Measurements from ENCODE around the gene EXOC1.

Gene EXOC1

DNA sequence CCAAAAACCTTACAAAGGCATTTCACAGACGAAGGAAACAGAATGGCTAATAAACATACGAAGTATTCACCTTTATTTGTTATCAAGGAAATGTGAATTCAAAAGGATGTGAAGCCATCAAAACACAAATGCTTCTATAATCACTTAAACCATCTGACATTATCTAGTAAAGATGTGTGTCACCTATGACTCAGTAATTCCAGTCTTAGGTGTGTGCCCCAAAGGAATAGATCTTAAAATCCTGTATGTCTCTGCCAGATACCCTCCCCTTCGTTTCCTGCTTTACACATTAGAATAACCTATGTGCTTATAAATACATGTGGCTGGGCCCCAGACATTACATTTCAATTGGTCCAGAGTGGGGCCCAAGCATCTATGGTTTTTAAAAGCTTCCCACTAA lies 53.5 kb downstream of the EXOC1 start:
- TF ChIP-seq TAF1 (IDR thresholded peaks at IDR 0.05; ENCODE audit: low read depth) (no peak), ZBTB7A (IDR thresholded peaks at IDR 0.05; ENCODE audit: low read depth) (no peak), TCF12 (IDR thresholded peaks at IDR 0.05; ENCODE audit: low read depth) (no peak), NFIC (IDR thresholded peaks at IDR 0.05) (no peak), EGR1 (IDR thresholded peaks at IDR 0.05) (no peak), CREB1 (IDR thresholded peaks at IDR 0.05; ENCODE audit: low read depth) (no peak), FOXM1 (IDR thresholded peaks at IDR 0.05; ENCODE audit: borderline replicate concordance, low read depth) (no peak), YY1 (IDR thresholded peaks at IDR 0.05; ENCODE audit: low read depth) (no peak), TEAD4 (IDR thresholded peaks at IDR 0.05) (no peak)
- TF ChIP-seq, protein P1, sequence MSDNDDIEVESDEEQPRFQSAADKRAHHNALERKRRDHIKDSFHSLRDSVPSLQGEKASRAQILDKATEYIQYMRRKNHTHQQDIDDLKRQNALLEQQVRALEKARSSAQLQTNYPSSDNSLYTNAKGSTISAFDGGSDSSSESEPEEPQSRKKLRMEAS (IDR thresholded peaks at IDR 0.05), result no peak
- TF ChIP-seq, protein P2, sequence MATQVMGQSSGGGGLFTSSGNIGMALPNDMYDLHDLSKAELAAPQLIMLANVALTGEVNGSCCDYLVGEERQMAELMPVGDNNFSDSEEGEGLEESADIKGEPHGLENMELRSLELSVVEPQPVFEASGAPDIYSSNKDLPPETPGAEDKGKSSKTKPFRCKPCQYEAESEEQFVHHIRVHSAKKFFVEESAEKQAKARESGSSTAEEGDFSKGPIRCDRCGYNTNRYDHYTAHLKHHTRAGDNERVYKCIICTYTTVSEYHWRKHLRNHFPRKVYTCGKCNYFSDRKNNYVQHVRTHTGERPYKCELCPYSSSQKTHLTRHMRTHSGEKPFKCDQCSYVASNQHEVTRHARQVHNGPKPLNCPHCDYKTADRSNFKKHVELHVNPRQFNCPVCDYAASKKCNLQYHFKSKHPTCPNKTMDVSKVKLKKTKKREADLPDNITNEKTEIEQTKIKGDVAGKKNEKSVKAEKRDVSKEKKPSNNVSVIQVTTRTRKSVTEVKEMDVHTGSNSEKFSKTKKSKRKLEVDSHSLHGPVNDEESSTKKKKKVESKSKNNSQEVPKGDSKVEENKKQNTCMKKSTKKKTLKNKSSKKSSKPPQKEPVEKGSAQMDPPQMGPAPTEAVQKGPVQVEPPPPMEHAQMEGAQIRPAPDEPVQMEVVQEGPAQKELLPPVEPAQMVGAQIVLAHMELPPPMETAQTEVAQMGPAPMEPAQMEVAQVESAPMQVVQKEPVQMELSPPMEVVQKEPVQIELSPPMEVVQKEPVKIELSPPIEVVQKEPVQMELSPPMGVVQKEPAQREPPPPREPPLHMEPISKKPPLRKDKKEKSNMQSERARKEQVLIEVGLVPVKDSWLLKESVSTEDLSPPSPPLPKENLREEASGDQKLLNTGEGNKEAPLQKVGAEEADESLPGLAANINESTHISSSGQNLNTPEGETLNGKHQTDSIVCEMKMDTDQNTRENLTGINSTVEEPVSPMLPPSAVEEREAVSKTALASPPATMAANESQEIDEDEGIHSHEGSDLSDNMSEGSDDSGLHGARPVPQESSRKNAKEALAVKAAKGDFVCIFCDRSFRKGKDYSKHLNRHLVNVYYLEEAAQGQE (IDR thresholded peaks at IDR 0.05; ENCODE audit: low read depth), result no peak
- TF ChIP-seq, protein P3, sequence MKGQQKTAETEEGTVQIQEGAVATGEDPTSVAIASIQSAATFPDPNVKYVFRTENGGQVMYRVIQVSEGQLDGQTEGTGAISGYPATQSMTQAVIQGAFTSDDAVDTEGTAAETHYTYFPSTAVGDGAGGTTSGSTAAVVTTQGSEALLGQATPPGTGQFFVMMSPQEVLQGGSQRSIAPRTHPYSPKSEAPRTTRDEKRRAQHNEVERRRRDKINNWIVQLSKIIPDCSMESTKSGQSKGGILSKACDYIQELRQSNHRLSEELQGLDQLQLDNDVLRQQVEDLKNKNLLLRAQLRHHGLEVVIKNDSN (IDR thresholded peaks at IDR 0.05), result no peak

- TF ChIP-seq FOXM1 (IDR thresholded peaks at IDR 0.05; ENCODE audit: borderline replicate concordance, low read depth), result no peak
- no peak for TF ChIP-seq TCF12 (IDR thresholded peaks at IDR 0.05; ENCODE audit: low read depth)
- no peak for TF ChIP-seq TEAD4 (IDR thresholded peaks at IDR 0.05)
- TF ChIP-seq CREB1 (IDR thresholded peaks at IDR 0.05; ENCODE audit: low read depth), result no peak
- TF ChIP-seq RAD21 (IDR thresholded peaks at IDR 0.05; ENCODE audit: low read depth), result no peak
- TF ChIP-seq YY1 (IDR thresholded peaks at IDR 0.05; ENCODE audit: low read depth), result no peak
- no peak for TF ChIP-seq CEBPB (IDR thresholded peaks at IDR 0.05)
- TF ChIP-seq, protein P3 (IDR thresholded peaks at IDR 0.05), result no peak
- no peak for TF ChIP-seq ZBTB7A (IDR thresholded peaks at IDR 0.05; ENCODE audit: low read depth)
- no peak for TF ChIP-seq TAF1 (IDR thresholded peaks at IDR 0.05; ENCODE audit: low read depth)
- TF ChIP-seq NFIC (IDR thresholded peaks at IDR 0.05), result no peak
- TF ChIP-seq, protein P1 (IDR thresholded peaks at IDR 0.05), result no peak
- no peak for TF ChIP-seq EP300 (IDR thresholded peaks at IDR 0.05; ENCODE audit: borderline replicate concordance)
- TF ChIP-seq, protein P2 (IDR thresholded peaks at IDR 0.05; ENCODE audit: low read depth), result no peak
- no peak for TF ChIP-seq EGR1 (IDR thresholded peaks at IDR 0.05)
These were observed 54.0 kb downstream of the EXOC1 start for GRCh38 chr4:55907469-55907868.

GRCh38 chr4:55910140-55910539 lies 56.7 kb downstream of the EXOC1 start:
- TF ChIP-seq, protein P1 (IDR thresholded peaks at IDR 0.05), result no peak
- TF ChIP-seq EGR1 (IDR thresholded peaks at IDR 0.05), result no peak
- TF ChIP-seq FOXM1 (IDR thresholded peaks at IDR 0.05; ENCODE audit: borderline replicate concordance, low read depth), result no peak
- no peak for TF ChIP-seq EP300 (IDR thresholded peaks at IDR 0.05; ENCODE audit: borderline replicate concordance)
- no peak for TF ChIP-seq YY1 (IDR thresholded peaks at IDR 0.05; ENCODE audit: low read depth)
- TF ChIP-seq RAD21 (IDR thresholded peaks at IDR 0.05; ENCODE audit: low read depth), result no peak
- TF ChIP-seq, protein P3 (IDR thresholded peaks at IDR 0.05), result no peak
- no peak for TF ChIP-seq ZBTB7A (IDR thresholded peaks at IDR 0.05; ENCODE audit: low read depth)
- TF ChIP-seq CEBPB (IDR thresholded peaks at IDR 0.05), result no peak
- TF ChIP-seq NFIC (IDR thresholded peaks at IDR 0.05), result no peak
- no peak for TF ChIP-seq TCF12 (IDR thresholded peaks at IDR 0.05; ENCODE audit: low read depth)
- TF ChIP-seq, protein P2 (IDR thresholded peaks at IDR 0.05; ENCODE audit: low read depth), result no peak
- no peak for TF ChIP-seq TEAD4 (IDR thresholded peaks at IDR 0.05)
- no peak for TF ChIP-seq CREB1 (IDR thresholded peaks at IDR 0.05; ENCODE audit: low read depth)
- TF ChIP-seq TAF1 (IDR thresholded peaks at IDR 0.05; ENCODE audit: low read depth), result no peak
